ENCODE measurements around the gene MTG1.

MTG1 gene

GRCh38 chr10:133460208-133460769 is 66.3 kb downstream of the MTG1 start:
- H3K4me3 ChIP-seq (ENCODE audit: low read depth, low read length), result no peak overlapping the region
- TF ChIP-seq CTCF (IDR thresholded peaks at IDR 0.05; ENCODE audit: low read depth, low read length, missing control alignments), result no peak
- DNase-seq (ENCODE audit: low read depth), result no peak

GRCh38 chr10:133461027-133461426 is 67.1 kb downstream of the MTG1 start:
- no peak for TF ChIP-seq CTCF (IDR thresholded peaks at IDR 0.05; ENCODE audit: low read depth, low read length, missing control alignments)
- no peak overlapping the region for H3K4me3 ChIP-seq (ENCODE audit: low read depth, low read length)
- no peak for DNase-seq (ENCODE audit: low read depth)

- DNase-seq (ENCODE audit: low read depth), result no peak
- TF ChIP-seq CTCF (IDR thresholded peaks at IDR 0.05; ENCODE audit: low read depth, low read length, missing control alignments), result no peak
- H3K4me3 ChIP-seq (ENCODE audit: low read depth, low read length), result no peak overlapping the region
Measured at GRCh38 chr10:133461841-133462240, 67.9 kb downstream of the MTG1 start.

GRCh38 chr10:133462512-133463305 is 68.8 kb downstream of the MTG1 start:
- DNase-seq (ENCODE audit: low read depth), result no peak
- TF ChIP-seq CTCF (IDR thresholded peaks at IDR 0.05; ENCODE audit: low read depth, low read length, missing control alignments), result no peak
- H3K4me3 ChIP-seq (ENCODE audit: low read depth, low read length), result no peak overlapping the region

GRCh38 chr10:133464582-133465031 is 70.7 kb downstream of the MTG1 start:
- H3K4me3 ChIP-seq (ENCODE audit: low read depth, low read length), result no peak overlapping the region
- no peak for TF ChIP-seq CTCF (IDR thresholded peaks at IDR 0.05; ENCODE audit: low read depth, low read length, missing control alignments)
- DNase-seq (ENCODE audit: low read depth), result no peak

GRCh38 chr10:133465191-133465949 is 71.4 kb downstream of the MTG1 start:
- TF ChIP-seq CTCF (IDR thresholded peaks at IDR 0.05; ENCODE audit: low read depth, low read length, missing control alignments), result no peak
- DNase-seq (ENCODE audit: low read depth), result no peak
- no peak overlapping the region for H3K4me3 ChIP-seq (ENCODE audit: low read depth, low read length)

Data from GM12864 (cell line).